ENCODE data around the gene WHAMM. TPM values are rescaled to one million over a fixed set of nuclear protein-coding genes. Genes with fewer than 3 reads are reported as not detected.

The WHAMM gene
- total RNA-seq, 2 donors from 2014 or later = 12.5 to 13.5 TPM

GRCh38 chr15:82845686-82846085 is 36.3 kb downstream of the WHAMM start:
- H3K4me1 ChIP-seq (replicated peaks) = peaks cover 14% of the 10 kb centered on the region
- H3K27ac ChIP-seq = peak overlapping the region in 1 of 2 donors; percentile 88
- no peaks in the 10 kb centered on the region for H3K27me3 ChIP-seq (replicated peaks; ENCODE audit: insufficient read depth)
- TF ChIP-seq POLR2AphosphoS5 (IDR thresholded peaks at IDR 0.05) (no peak), CTCF (IDR thresholded peaks at IDR 0.05) (no peak), POLR2A (IDR thresholded peaks at IDR 0.05) (no peak)
- intact Hi-C loops (cut with DNase I) = no loop called here
- no peaks in the 10 kb centered on the region for H3K36me3 ChIP-seq
- H3K9me3 ChIP-seq = no peaks in the 10 kb centered on the region
- no peak for DNase-seq (ENCODE audit: low spot score)
- no peak overlapping the region for H3K4me3 ChIP-seq
- WGBS = 68% methylated on average over 7 of the region's 7 CpGs

GRCh38 chr15:82846621-82847020 is 37.2 kb downstream of the WHAMM start:
- TF ChIP-seq POLR2AphosphoS5 (IDR thresholded peaks at IDR 0.05) (no peak), CTCF (IDR thresholded peaks at IDR 0.05) (no peak), POLR2A (IDR thresholded peaks at IDR 0.05) (no peak)
- Histone ChIP-seq H3K27ac (peak overlapping the region in 1 of 2 donors; percentile 88), H3K4me3 (no peak overlapping the region), H3K9me3 (no peaks in the 10 kb centered on the region), H3K4me1 (replicated peaks) (peaks cover 14% of the 10 kb centered on the region), H3K36me3 (no peaks in the 10 kb centered on the region), H3K27me3 (replicated peaks; ENCODE audit: insufficient read depth) (no peaks in the 10 kb centered on the region)
- intact Hi-C loops (cut with DNase I) = no loop called here
- DNase-seq (ENCODE audit: low spot score) = no peak
- WGBS = 66% methylated on average over 4 of the region's 4 CpGs

GRCh38 chr15:82847703-82848102 is 38.3 kb downstream of the WHAMM start:
- H3K4me3 ChIP-seq = no peak overlapping the region
- H3K9me3 ChIP-seq = no peaks in the 10 kb centered on the region
- no peaks in the 10 kb centered on the region for H3K36me3 ChIP-seq
- TF ChIP-seq CTCF (IDR thresholded peaks at IDR 0.05) (no peak), POLR2AphosphoS5 (IDR thresholded peaks at IDR 0.05) (no peak), POLR2A (IDR thresholded peaks at IDR 0.05) (no peak)
- intact Hi-C loops (cut with DNase I) = loop anchor here (2.0 kb wide), 1 partner anchor 153 kb away; no protein-coding TSS in a partner anchor
- no peak for DNase-seq (ENCODE audit: low spot score)
- H3K27ac ChIP-seq = peak overlapping the region; percentile 79 to 88
- 77% methylated on average over 8 of the region's 8 CpGs for WGBS
- no peaks in the 10 kb centered on the region for H3K27me3 ChIP-seq (replicated peaks; ENCODE audit: insufficient read depth)
- H3K4me1 ChIP-seq (replicated peaks) = peaks cover 14% of the 10 kb centered on the region

- Histone ChIP-seq H3K27ac (peak overlapping the region; percentile 79 to 88), H3K27me3 (replicated peaks; ENCODE audit: insufficient read depth) (no peaks in the 10 kb centered on the region), H3K9me3 (no peaks in the 10 kb centered on the region), H3K4me3 (no peak overlapping the region), H3K36me3 (no peaks in the 10 kb centered on the region), H3K4me1 (replicated peaks) (peaks cover 14% of the 10 kb centered on the region)
- no peak for DNase-seq (ENCODE audit: low spot score)
- intact Hi-C loops (cut with DNase I) = loop anchor here (2.0 kb wide), 1 partner anchor 152 kb away; no protein-coding TSS in a partner anchor
- WGBS = 80% methylated on average over 9 of the region's 9 CpGs
- TF ChIP-seq CTCF (IDR thresholded peaks at IDR 0.05) (no peak), POLR2AphosphoS5 (IDR thresholded peaks at IDR 0.05) (no peak), POLR2A (IDR thresholded peaks at IDR 0.05) (no peak)
Observed at GRCh38 chr15:82848241-82848993, 39.0 kb downstream of the WHAMM start.

Data from prostate gland (tissue), 2 donors.